K562 (cell line): Measurements from ENCODE around the gene SYT8. TPM values are rescaled to one million over a fixed set of nuclear protein-coding genes. Genes with fewer than 3 reads are reported as not detected.

Experiments used
- NCOA4 ChIP-seq: fragments of 450-650 bp; IDR thresholded peaks from 2 replicates; pipeline ENCODE4 v1.6.1; 2018; ENCODE audit warnings: mild to moderate bottlenecking; ENCODE audit not compliant: partially characterized antibody
- ZBTB40 ChIP-seq, 2 experiments: fragments of 450-650 bp in 1 of 2; sonication (generic) in 1 of 2; formaldehyde crosslinking in 1 of 2; IDR thresholded peaks; 2 replicates each; pipeline versions ENCODE4 v1.7.1 to v1.9.0; 2016 to 2022; ENCODE audit warnings: inconsistent platforms in 1 of 2, mild to moderate bottlenecking in 1 of 2, missing genetic modification reagents in 1 of 2
- ZNF77 ChIP-seq: fragments of 250-450 bp; sonication (Bioruptor Pico); IDR thresholded peaks from 2 replicates; pipeline ENCODE4 v1.5.0; 2020
- polyA plus RNA-seq, 8 experiments: library from polyadenylated mRNA; depleted of rRNA in 4 of 8; stranded (reverse) in 5 of 8; unstranded in 3 of 8; fragments of >200 nt; fragmentation: Nextera tagmentation in 2 of 8; fragmentation: Illumina TruSeq in 1 of 8; extraction: Ambion mirVana in 2 of 8; extraction: Trizol in 1 of 8; gene quantifications; 2 replicates each; pipeline versions ENCODE4 v1.2.1 to v1.2.3, GENCODE V29; 2011 to 2014; ENCODE audit warnings: inconsistent platforms in 1 of 8, missing spikeins in 1 of 8
- total RNA-seq, 7 experiments: library from RNA; depleted of rRNA in 6 of 7; stranded (reverse); fragments of >200 nt in 6 of 7; fragmentation: Illumina TruSeq in 2 of 7; extraction: Trizol in 2 of 7; gene quantifications; 2 replicates each; pipeline versions ENCODE4 v1.2.1 to v1.2.3, GENCODE V29; 2011 to 2021; ENCODE audit warnings: low replicate concordance in 1 of 7

SYT8 gene
- total and polyA plus RNA-seq, 9 of the 15 experiments (the other 6 are each of a cell fraction or from before 2014, with no cell fraction given) = not detected

GRCh38 chr11:1856306-1857005, 21.7 kb downstream of the SYT8 start (continued):
- TF ChIP-seq ZBTB40 (IDR thresholded peaks at IDR 0.05) (no peak), ZBTB40 (CRISPR knock-in tag; IDR thresholded peaks at IDR 0.05) (no peak), NCOA4 (no peak), ZNF77 (CRISPR knock-in tag) (no peak)
